Frontal cortex (tissue), 4 donors: Measurements from ENCODE around the gene HEPACAM. TPM values are rescaled to one million over a fixed set of nuclear protein-coding genes. Genes with fewer than 3 reads are reported as not detected.

Experiments used
- DNase-seq, 2 donors: peaks; one replicate each; pipeline ENCODE4 v3.0.0; 2012; ENCODE audit warnings: low spot score in 2 of 2
- FAIRE-seq: peaks from 2 replicates; lab custom pipeline; 2012; peaks lifted over from hg19 to GRCh38; lab: Jason Lieb, UNC
- total RNA-seq: library from RNA; depleted of rRNA; stranded (reverse); fragments of >200 nt; gene quantifications from one replicate; pipeline ENCODE4 v1.2.3, GENCODE V29; 2014
- donor health status: control.
- donor health status: control.
- donor health status: control.

The HEPACAM gene
- total RNA-seq, 1 donor from 2014 or later = 6.9 TPM

- no peak for FAIRE-seq
- DNase-seq = no peak
Observed at GRCh38 chr11:124943741-124944140, 7.9 kb upstream of the HEPACAM start.

- DNase-seq (no peak), FAIRE-seq (no peak)
Observed at GRCh38 chr11:124943254-124943616, 7.4 kb upstream of the HEPACAM start.

- DNase-seq = no peak
Observed at GRCh38 chr11:124942466-124943253, 6.8 kb upstream of the HEPACAM start.

GRCh38 chr11:124941703-124942102 lies 5.9 kb upstream of the HEPACAM start:
- DNase-seq = no peak
- FAIRE-seq = no peak

More at GRCh38 chr11:124942466-124943253, 6.8 kb upstream of the HEPACAM start:
- FAIRE-seq = peak; percentile 69

- DNase-seq (no peak), FAIRE-seq (no peak)
Observed at GRCh38 chr11:124938970-124939369, 3.1 kb upstream of the HEPACAM start.

- FAIRE-seq (no peak), DNase-seq (no peak)
Observed at GRCh38 chr11:124938206-124938765, 2.4 kb upstream of the HEPACAM start.

- FAIRE-seq (no peak), DNase-seq (no peak)
Observed at GRCh38 chr11:124937336-124937935, 1.6 kb upstream of the HEPACAM start.

GRCh38 chr11:124934862-124935547 lies 842 bp downstream of the HEPACAM start:
- FAIRE-seq = no peak

GRCh38 chr11:124930799-124931198 lies 5.0 kb downstream of the HEPACAM start:
- FAIRE-seq = no peak
- DNase-seq = no peak

More at GRCh38 chr11:124934862-124935547, 842 bp downstream of the HEPACAM start:
- DNase-seq = no peak

GRCh38 chr11:124928942-124929665 lies 6.7 kb downstream of the HEPACAM start:
- DNase-seq (no peak), FAIRE-seq (no peak)

- no peak for FAIRE-seq
- no peak for DNase-seq
Observed at GRCh38 chr11:124923296-124923695, 12.6 kb downstream of the HEPACAM start.

- FAIRE-seq = no peak
- DNase-seq = no peak
Observed at GRCh38 chr11:124922831-124923230, 13.0 kb downstream of the HEPACAM start.

GRCh38 chr11:124920870-124921609 lies 14.8 kb downstream of the HEPACAM start:
- DNase-seq (peak; percentile 61 to 75), FAIRE-seq (no peak)

GRCh38 chr11:124920356-124920755 lies 15.5 kb downstream of the HEPACAM start:
- DNase-seq = no peak
- no peak for FAIRE-seq

GRCh38 chr11:124919898-124920297 lies 15.9 kb downstream of the HEPACAM start:
- DNase-seq (no peak), FAIRE-seq (no peak)

GRCh38 chr11:124918950-124919349 lies 16.9 kb downstream of the HEPACAM start, which contains the start of gene HEPN1:
TSS of gene HEPN1 (plus strand) at chr11:124919250.
- no peak for DNase-seq
- no peak for FAIRE-seq

GRCh38 chr11:124917115-124917637 lies 18.7 kb downstream of the HEPACAM start:
- no peak for FAIRE-seq
- peak in 1 of 2 donors; percentile 48 for DNase-seq

- DNase-seq = no peak
- no peak for FAIRE-seq
Observed at GRCh38 chr11:124916370-124916710, 19.5 kb downstream of the HEPACAM start.
